Hair follicular keratinocyte (primary cell): ENCODE measurements around the gene TAAR1. TPM values are rescaled to one million over a fixed set of nuclear protein-coding genes. Genes with fewer than 3 reads are reported as not detected.

Source experiments
- total RNA-seq: library from RNA; depleted of rRNA; stranded (reverse); fragments of >200 nt; gene quantifications from 2 replicates; pipeline ENCODE4 v1.2.3, GENCODE V29; 2015

Gene TAAR1, protein sequence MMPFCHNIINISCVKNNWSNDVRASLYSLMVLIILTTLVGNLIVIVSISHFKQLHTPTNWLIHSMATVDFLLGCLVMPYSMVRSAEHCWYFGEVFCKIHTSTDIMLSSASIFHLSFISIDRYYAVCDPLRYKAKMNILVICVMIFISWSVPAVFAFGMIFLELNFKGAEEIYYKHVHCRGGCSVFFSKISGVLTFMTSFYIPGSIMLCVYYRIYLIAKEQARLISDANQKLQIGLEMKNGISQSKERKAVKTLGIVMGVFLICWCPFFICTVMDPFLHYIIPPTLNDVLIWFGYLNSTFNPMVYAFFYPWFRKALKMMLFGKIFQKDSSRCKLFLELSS
- not detected in 2 replicates for total RNA-seq

GRCh38 chr6:132659082-132659481 lies at the start of gene TAAR1:
Gene TAAR1 (minus strand): TSS chr6:132659182. CDS start chr6:132646003, 13,179 bp downstream.

DNA sequence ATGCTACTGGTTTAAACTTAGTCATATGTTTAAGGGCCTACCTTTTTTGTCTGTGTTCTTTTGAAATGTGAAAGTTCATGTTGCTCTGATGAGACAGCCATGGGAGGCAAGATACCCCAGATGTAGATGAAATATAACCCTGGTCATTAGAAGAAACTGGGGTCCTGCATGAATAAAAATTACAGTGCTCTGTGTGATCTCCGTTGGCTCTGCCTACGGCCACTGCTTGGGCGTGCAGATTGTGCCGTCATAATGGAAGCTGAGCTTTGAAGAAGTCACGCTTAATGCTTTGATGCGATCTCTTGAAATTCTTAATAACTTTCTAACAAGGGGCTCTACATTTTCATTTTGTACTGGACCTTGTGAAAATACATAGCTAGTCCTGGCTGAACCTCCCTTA lies 34.8 kb downstream of the TAAR1 start, which contains the start of gene TAAR2:
Gene TAAR2 (minus strand): TSS at position 101 of the 400 bp plus-strand sequence. CDS start 0 bp downstream, at position 101.

Other genes starting within 250 kb of the TAAR1 start
- 26.2 and 34.4 TPM in 2 replicates for gene STX7, start 146.1 kb downstream of the TAAR1 start, total RNA-seq
- not detected in 2 replicates for gene TAAR9, start 120.9 kb downstream of the TAAR1 start, total RNA-seq
- not detected in 2 replicates for gene TAAR8, start 106.5 kb downstream of the TAAR1 start, total RNA-seq
- gene TAAR6, start 88.9 kb downstream of the TAAR1 start, total RNA-seq: not detected in 2 replicates
- gene TAAR5, start 69.4 kb downstream of the TAAR1 start, total RNA-seq: not detected in 2 replicates
- not detected in 2 replicates for gene TAAR2, start 34.9 kb downstream of the TAAR1 start, total RNA-seq
- gene VNN1, start 54.9 kb upstream of the TAAR1 start, total RNA-seq: 0.46 and 0.70 TPM in 2 replicates
- not detected in 2 replicates for gene VNN2, start 98.7 kb upstream of the TAAR1 start, total RNA-seq
- gene SLC18B1, start 139.5 kb upstream of the TAAR1 start, total RNA-seq: 10.3 and 16.2 TPM in 2 replicates
- gene RPS12, start 155.4 kb upstream of the TAAR1 start, total RNA-seq: 3,386 and 3,476 TPM in 2 replicates